ENCODE measurements around the gene IDH3G.
"Not testable (repeated sequence)": the region's sequence is repeated elsewhere in the genome, so short reads cannot be mapped to it uniquely, and the experiment has no call there.

The IDH3G gene

GRCh38 chrX:153820601-153821000 lies 26.4 kb upstream of the IDH3G start:
- Mint-ChIP-seq H3K27me3 (no peaks in the 10 kb centered on the region), H3K36me3 (no peaks in the 10 kb centered on the region), H3K4me3 (no peak overlapping the region), H3K9me3 (no peaks in the 10 kb centered on the region), H3K27ac (no peak overlapping the region), H3K4me1 (peaks cover 45% of the 10 kb centered on the region)

GRCh38 chrX:153819384-153820040 lies 25.3 kb upstream of the IDH3G start:
- H3K9me3 Mint-ChIP-seq: no peaks in the 10 kb centered on the region
- H3K36me3 Mint-ChIP-seq: no peaks in the 10 kb centered on the region
- peak overlapping the region; percentile 62 for H3K4me3 Mint-ChIP-seq
- no peak overlapping the region for H3K27ac Mint-ChIP-seq
- peaks cover 51% of the 10 kb centered on the region for H3K4me1 Mint-ChIP-seq
- no peaks in the 10 kb centered on the region for H3K27me3 Mint-ChIP-seq

- H3K36me3 Mint-ChIP-seq: no peaks in the 10 kb centered on the region
- no peaks in the 10 kb centered on the region for H3K27me3 Mint-ChIP-seq
- H3K4me1 Mint-ChIP-seq: peaks cover 50% of the 10 kb centered on the region
- H3K27ac Mint-ChIP-seq: no peak overlapping the region
- H3K4me3 Mint-ChIP-seq: peak overlapping the region; percentile 62
- H3K9me3 Mint-ChIP-seq: no peaks in the 10 kb centered on the region
Measured at GRCh38 chrX:153818571-153819383, 24.6 kb upstream of the IDH3G start.

GRCh38 chrX:153818064-153818463 lies 23.9 kb upstream of the IDH3G start:
- peaks cover 47% of the 10 kb centered on the region for H3K4me1 Mint-ChIP-seq
- H3K4me3 Mint-ChIP-seq: not testable (repeated sequence)

GRCh38 chrX:153816831-153817690 lies 22.9 kb upstream of the IDH3G start:
- Mint-ChIP-seq H3K27ac (peak overlapping the region; percentile 55), H3K36me3 (no peaks in the 10 kb centered on the region), H3K9me3 (no peaks in the 10 kb centered on the region), H3K4me3 (peak overlapping the region; percentile 44), H3K4me1 (peaks cover 40% of the 10 kb centered on the region), H3K27me3 (no peaks in the 10 kb centered on the region)

More at GRCh38 chrX:153818064-153818463, 23.9 kb upstream of the IDH3G start:
- H3K9me3 Mint-ChIP-seq, H3K36me3 Mint-ChIP-seq, H3K27me3 Mint-ChIP-seq, H3K27ac Mint-ChIP-seq: not testable (repeated sequence)

- Mint-ChIP-seq H3K27ac (no peak overlapping the region), H3K27me3 (no peaks in the 10 kb centered on the region), H3K36me3 (no peaks in the 10 kb centered on the region), H3K4me1 (peaks cover 24% of the 10 kb centered on the region), H3K4me3 (no peak overlapping the region), H3K9me3 (no peaks in the 10 kb centered on the region)
Measured at GRCh38 chrX:153814591-153815315, 20.6 kb upstream of the IDH3G start.

GRCh38 chrX:153813161-153813560 lies 19.0 kb upstream of the IDH3G start:
- no peak overlapping the region for H3K4me3 Mint-ChIP-seq
- H3K27me3 Mint-ChIP-seq: no peaks in the 10 kb centered on the region
- peak overlapping the region; percentile 63 for H3K27ac Mint-ChIP-seq
- H3K4me1 Mint-ChIP-seq: peaks cover 19% of the 10 kb centered on the region
- no peaks in the 10 kb centered on the region for H3K9me3 Mint-ChIP-seq
- H3K36me3 Mint-ChIP-seq: no peaks in the 10 kb centered on the region

- Mint-ChIP-seq H3K9me3 (no peaks in the 10 kb centered on the region), H3K4me3 (no peak overlapping the region), H3K4me1 (peaks cover 14% of the 10 kb centered on the region), H3K27me3 (no peaks in the 10 kb centered on the region), H3K36me3 (no peaks in the 10 kb centered on the region), H3K27ac (no peak overlapping the region)
Measured at GRCh38 chrX:153812220-153812619, 18.0 kb upstream of the IDH3G start.

- Mint-ChIP-seq H3K36me3 (no peaks in the 10 kb centered on the region), H3K4me3 (no peak overlapping the region), H3K9me3 (no peaks in the 10 kb centered on the region), H3K4me1 (no peaks in the 10 kb centered on the region), H3K27me3 (no peaks in the 10 kb centered on the region), H3K27ac (no peak overlapping the region)
Measured at GRCh38 chrX:153807976-153808375, 13.8 kb upstream of the IDH3G start.

- H3K27ac Mint-ChIP-seq: no peak overlapping the region
- no peaks in the 10 kb centered on the region for H3K4me1 Mint-ChIP-seq
- no peak overlapping the region for H3K4me3 Mint-ChIP-seq
- H3K36me3 Mint-ChIP-seq: no peaks in the 10 kb centered on the region
- H3K27me3 Mint-ChIP-seq: no peaks in the 10 kb centered on the region
- no peaks in the 10 kb centered on the region for H3K9me3 Mint-ChIP-seq
Measured at GRCh38 chrX:153806999-153807575, 12.9 kb upstream of the IDH3G start.

GRCh38 chrX:153805436-153805835 lies 11.3 kb upstream of the IDH3G start:
- H3K9me3 Mint-ChIP-seq: no peaks in the 10 kb centered on the region
- no peak overlapping the region for H3K4me3 Mint-ChIP-seq
- no peak overlapping the region for H3K27ac Mint-ChIP-seq
- H3K4me1 Mint-ChIP-seq: no peaks in the 10 kb centered on the region
- H3K27me3 Mint-ChIP-seq: no peaks in the 10 kb centered on the region
- H3K36me3 Mint-ChIP-seq: no peaks in the 10 kb centered on the region

GRCh38 chrX:153804621-153805020 lies 10.4 kb upstream of the IDH3G start:
- Mint-ChIP-seq H3K9me3 (no peaks in the 10 kb centered on the region), H3K27me3 (no peaks in the 10 kb centered on the region), H3K27ac (no peak overlapping the region), H3K4me1 (no peaks in the 10 kb centered on the region), H3K4me3 (no peak overlapping the region), H3K36me3 (no peaks in the 10 kb centered on the region)

- Mint-ChIP-seq H3K9me3 (no peaks in the 10 kb centered on the region), H3K27ac (no peak overlapping the region), H3K4me3 (no peak overlapping the region), H3K4me1 (no peaks in the 10 kb centered on the region), H3K27me3 (no peaks in the 10 kb centered on the region), H3K36me3 (no peaks in the 10 kb centered on the region)
Measured at GRCh38 chrX:153804100-153804595, 10.0 kb upstream of the IDH3G start.

GRCh38 chrX:153803211-153804099 lies 9.3 kb upstream of the IDH3G start:
- no peak overlapping the region for H3K27ac Mint-ChIP-seq
- no peaks in the 10 kb centered on the region for H3K36me3 Mint-ChIP-seq
- no peaks in the 10 kb centered on the region for H3K9me3 Mint-ChIP-seq
- H3K4me3 Mint-ChIP-seq: no peak overlapping the region
- no peaks in the 10 kb centered on the region for H3K27me3 Mint-ChIP-seq
- H3K4me1 Mint-ChIP-seq: no peaks in the 10 kb centered on the region

Measured in activated naive CD4-positive, alpha-beta T cell treated with anti-CD3 and anti-CD28 coated beads, Interleukin-2, amount 50 U/mL, for 24 hours (primary cell).